Liver (tissue), 3 donors: ENCODE results near the gene ZNF232.

ENCODE experiments used
- HNF4G ChIP-seq: IDR thresholded peaks from 2 replicates; pipeline ENCODE4 v1.6.1; 2016; ENCODE audit warnings: antibody characterized with exemption
- JUND ChIP-seq, 2 donors: IDR thresholded peaks; 2 replicates each; pipeline ENCODE4 v1.6.1; 2016; ENCODE audit warnings: antibody characterized with exemption in 2 of 2
- MAX ChIP-seq: IDR thresholded peaks from 2 replicates; pipeline ENCODE4 v1.6.1; 2016; ENCODE audit warnings: antibody characterized with exemption
- TF ChIP-seq, protein P1 (sequence below): fragments of 150-350 bp; IDR thresholded peaks from 2 replicates; pipeline ENCODE4 v1.5.1; 2017; ENCODE audit warnings: improper control_type of control experiment, low read depth, low read length; ENCODE audit not compliant: missing input control
- donor health status: healthy.
- donor health status: healthy.

DNA sequence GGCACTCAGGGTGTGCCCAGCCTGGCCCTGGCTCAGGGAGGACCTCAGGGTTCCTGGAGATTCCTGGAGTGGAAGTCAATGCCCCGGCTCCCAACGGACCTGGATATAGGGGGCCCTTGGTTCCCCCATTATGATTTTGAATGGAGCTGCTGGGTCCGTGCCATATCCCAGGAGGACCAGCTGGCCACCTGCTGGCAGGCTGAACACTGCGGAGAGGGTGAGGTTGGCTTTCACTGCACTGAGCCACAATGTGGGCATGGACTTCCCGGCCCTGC is 27.7 kb upstream of the ZNF232 start:
- TF ChIP-seq, protein P1, sequence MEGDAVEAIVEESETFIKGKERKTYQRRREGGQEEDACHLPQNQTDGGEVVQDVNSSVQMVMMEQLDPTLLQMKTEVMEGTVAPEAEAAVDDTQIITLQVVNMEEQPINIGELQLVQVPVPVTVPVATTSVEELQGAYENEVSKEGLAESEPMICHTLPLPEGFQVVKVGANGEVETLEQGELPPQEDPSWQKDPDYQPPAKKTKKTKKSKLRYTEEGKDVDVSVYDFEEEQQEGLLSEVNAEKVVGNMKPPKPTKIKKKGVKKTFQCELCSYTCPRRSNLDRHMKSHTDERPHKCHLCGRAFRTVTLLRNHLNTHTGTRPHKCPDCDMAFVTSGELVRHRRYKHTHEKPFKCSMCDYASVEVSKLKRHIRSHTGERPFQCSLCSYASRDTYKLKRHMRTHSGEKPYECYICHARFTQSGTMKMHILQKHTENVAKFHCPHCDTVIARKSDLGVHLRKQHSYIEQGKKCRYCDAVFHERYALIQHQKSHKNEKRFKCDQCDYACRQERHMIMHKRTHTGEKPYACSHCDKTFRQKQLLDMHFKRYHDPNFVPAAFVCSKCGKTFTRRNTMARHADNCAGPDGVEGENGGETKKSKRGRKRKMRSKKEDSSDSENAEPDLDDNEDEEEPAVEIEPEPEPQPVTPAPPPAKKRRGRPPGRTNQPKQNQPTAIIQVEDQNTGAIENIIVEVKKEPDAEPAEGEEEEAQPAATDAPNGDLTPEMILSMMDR = no peak
- TF ChIP-seq JUND (IDR thresholded peaks at IDR 0.05) (no peak), MAX (no peak), HNF4G (no peak)
